Measurements from ENCODE around the gene LOC101059915.

Gene LOC101059915

DNA sequence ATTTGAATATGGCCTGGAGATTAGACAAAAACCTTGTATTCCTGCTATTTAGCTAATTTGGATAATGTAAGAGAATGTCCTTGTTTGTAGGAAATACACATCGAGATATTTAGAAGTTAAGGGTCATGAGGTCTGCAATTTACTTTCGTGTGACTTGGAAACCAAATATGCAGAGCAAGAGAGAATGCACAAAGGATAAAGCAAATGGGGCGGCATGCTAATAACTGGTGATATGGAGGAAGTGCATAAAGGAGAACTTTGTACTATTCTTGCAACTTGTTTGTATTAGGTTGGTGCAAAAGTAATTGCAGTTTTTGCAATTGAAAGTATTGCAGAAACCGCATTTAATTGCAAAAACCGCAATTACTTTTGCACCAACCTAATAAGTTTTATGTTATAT lies 41.9 kb upstream of the LOC101059915 start:
- TF ChIP-seq, protein P1, sequence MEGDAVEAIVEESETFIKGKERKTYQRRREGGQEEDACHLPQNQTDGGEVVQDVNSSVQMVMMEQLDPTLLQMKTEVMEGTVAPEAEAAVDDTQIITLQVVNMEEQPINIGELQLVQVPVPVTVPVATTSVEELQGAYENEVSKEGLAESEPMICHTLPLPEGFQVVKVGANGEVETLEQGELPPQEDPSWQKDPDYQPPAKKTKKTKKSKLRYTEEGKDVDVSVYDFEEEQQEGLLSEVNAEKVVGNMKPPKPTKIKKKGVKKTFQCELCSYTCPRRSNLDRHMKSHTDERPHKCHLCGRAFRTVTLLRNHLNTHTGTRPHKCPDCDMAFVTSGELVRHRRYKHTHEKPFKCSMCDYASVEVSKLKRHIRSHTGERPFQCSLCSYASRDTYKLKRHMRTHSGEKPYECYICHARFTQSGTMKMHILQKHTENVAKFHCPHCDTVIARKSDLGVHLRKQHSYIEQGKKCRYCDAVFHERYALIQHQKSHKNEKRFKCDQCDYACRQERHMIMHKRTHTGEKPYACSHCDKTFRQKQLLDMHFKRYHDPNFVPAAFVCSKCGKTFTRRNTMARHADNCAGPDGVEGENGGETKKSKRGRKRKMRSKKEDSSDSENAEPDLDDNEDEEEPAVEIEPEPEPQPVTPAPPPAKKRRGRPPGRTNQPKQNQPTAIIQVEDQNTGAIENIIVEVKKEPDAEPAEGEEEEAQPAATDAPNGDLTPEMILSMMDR (IDR thresholded peaks at IDR 0.05) = no peak
- H3K9me3 ChIP-seq = no peaks in the 10 kb centered on the region
- no peak overlapping the region for H3K4me3 ChIP-seq
- no peak for DNase-seq (ENCODE audit: low spot score)
- H3K27me3 ChIP-seq = no peaks in the 10 kb centered on the region
- no peaks in the 10 kb centered on the region for H3K36me3 ChIP-seq
- no peak overlapping the region for H3K27ac ChIP-seq
- H3K4me1 ChIP-seq = peaks cover 0 to 19% of the 10 kb centered on the region in 2 donors

DNA sequence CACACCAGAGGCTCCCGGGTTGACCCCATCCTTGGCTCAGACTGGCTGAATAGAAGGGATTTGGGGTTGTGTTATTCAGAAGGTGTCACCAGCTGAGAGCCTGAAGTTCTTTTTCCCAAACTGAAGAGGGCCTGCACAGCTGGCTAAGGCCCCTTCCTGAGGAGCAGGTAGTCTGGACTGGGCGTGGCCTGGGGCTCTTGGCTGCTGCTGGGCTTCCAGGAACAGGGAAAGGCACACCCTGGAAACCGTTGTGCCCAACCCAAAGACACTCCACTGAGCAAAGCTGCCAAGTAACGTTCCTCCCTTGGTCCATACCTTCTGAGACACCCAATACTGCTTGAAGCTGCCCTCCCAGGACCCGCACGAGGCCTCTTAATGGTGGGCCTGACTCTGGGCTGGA lies 40.8 kb upstream of the LOC101059915 start:
- H3K4me3 ChIP-seq = no peak overlapping the region
- H3K4me1 ChIP-seq = peaks cover 0 to 19% of the 10 kb centered on the region in 2 donors
- no peaks in the 10 kb centered on the region for H3K36me3 ChIP-seq
- no peak overlapping the region for H3K27ac ChIP-seq
- TF ChIP-seq, protein P1 (IDR thresholded peaks at IDR 0.05) = no peak
- no peak for DNase-seq (ENCODE audit: low spot score)
- no peaks in the 10 kb centered on the region for H3K9me3 ChIP-seq
- no peaks in the 10 kb centered on the region for H3K27me3 ChIP-seq

DNA sequence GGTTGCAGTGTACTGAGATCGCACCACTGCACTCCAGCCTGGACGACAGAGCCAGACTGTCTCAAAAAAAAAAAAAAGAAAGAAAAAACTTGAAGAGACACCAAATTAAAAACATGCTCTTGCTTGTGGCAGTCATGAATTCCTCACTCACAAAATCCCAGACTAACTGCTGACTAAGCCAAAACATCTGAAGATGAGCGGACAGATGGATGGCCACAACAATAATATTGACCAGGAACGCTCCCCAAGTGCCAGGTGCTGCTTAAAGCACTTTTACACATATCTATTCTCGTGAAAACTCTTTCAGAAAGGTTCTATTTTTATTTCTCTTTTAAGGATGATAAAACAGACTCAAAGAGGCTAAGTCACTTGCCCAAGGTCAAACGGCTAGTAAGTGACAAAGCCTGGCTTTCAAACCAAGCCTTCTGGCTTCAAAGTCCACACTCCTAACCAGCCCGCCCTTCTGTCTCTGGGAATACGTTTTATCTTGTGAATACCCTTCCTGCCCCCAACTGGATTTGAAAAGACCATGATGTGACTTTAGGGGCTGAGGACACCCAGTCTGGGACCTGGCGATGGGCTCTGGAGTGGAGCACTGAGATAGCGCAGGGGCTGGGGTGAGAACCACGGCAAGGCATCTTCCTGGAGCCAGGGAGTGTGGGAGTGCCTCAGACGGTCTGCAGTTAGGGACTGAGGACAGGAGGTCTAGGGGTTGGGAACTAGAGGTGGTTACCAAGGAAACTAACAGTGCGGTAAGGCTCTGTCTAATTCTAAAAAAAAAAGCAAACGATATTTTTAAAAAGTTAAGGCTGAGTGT lies 39.5 kb upstream of the LOC101059915 start:
- Histone ChIP-seq H3K27me3 (no peaks in the 10 kb centered on the region), H3K27ac (no peak overlapping the region), H3K9me3 (no peaks in the 10 kb centered on the region), H3K4me1 (peaks cover 0 to 8% of the 10 kb centered on the region in 2 donors), H3K36me3 (no peaks in the 10 kb centered on the region), H3K4me3 (no peak overlapping the region)
- TF ChIP-seq, protein P1 (IDR thresholded peaks at IDR 0.05) = no peak
- no peak for DNase-seq (ENCODE audit: low spot score)

DNA sequence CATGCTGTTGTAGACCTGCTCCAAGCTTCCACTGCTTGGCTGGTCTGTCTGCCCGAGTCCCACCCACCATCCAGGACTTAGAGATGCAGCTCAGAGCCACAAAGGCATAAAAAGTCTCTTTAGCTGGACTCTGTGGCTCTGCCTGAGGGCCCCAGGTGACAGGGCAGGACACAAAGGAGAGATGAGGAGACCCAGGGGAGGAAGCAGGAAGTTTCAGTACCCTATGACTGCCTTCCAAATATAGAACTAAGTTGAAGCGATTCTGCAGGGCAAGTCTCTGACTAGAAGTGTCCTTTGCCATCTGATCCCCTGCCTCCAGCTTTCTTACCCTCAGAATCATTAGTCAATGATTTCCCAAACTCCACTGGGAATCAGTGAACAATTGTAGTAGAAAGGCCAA lies 37.9 kb upstream of the LOC101059915 start:
- H3K9me3 ChIP-seq = no peaks in the 10 kb centered on the region
- TF ChIP-seq, protein P1 (IDR thresholded peaks at IDR 0.05) = no peak
- DNase-seq (ENCODE audit: low spot score) = no peak
- no peaks in the 10 kb centered on the region for H3K36me3 ChIP-seq
- no peak overlapping the region for H3K27ac ChIP-seq
- peaks cover 0 to 4% of the 10 kb centered on the region in 2 donors for H3K4me1 ChIP-seq
- H3K4me3 ChIP-seq = no peak overlapping the region
- H3K27me3 ChIP-seq = no peaks in the 10 kb centered on the region

DNA sequence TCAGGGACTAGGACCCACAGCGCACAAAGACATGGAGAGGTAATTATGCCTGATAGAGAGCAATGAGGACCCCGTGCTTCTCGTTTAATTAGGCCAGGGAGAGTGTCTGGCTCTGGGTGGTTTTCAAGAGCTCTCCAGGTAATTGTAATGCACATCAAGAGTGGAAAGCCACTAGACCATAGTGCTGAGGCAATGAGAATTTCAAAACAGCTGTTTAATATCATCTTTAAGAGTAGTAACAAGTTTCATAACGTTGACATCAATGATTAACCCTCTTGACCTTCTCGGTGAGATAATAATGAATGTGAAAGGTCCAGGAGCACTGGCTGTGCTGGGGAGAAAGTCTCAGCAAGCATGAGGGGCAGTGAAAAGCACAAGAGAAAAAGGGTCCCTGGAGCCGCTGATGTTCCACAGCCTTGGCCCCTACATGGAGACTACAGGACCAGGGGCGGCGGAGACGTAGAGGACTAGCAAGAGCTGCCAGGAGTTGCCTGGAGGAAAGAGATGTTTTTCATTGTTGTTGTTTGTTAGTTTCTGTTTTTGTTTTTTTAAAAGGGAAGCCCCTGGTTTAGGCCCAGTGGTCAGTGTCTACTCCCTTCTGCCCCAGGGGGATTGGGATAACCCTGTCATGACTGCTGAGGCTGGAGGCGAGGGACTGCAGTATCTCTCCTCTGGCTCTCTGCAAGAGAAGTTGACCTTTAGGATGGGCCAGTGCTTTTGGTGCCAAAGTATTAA lies 34.3 kb upstream of the LOC101059915 start:
- Histone ChIP-seq H3K27ac (no peak overlapping the region), H3K9me3 (no peaks in the 10 kb centered on the region), H3K4me3 (no peak overlapping the region), H3K36me3 (no peaks in the 10 kb centered on the region), H3K4me1 (peaks cover 0 to 4% of the 10 kb centered on the region in 2 donors), H3K27me3 (no peaks in the 10 kb centered on the region)
- TF ChIP-seq, protein P1 (IDR thresholded peaks at IDR 0.05) = no peak
- no peak for DNase-seq (ENCODE audit: low spot score)
